SK-N-DZ (cell line): ENCODE results near the gene PDX1.
"Not testable (repeated sequence)": the region's sequence is repeated elsewhere in the genome, so short reads cannot be mapped to it uniquely, and the experiment has no call there.

Experiments
- DNase-seq: peaks from one replicate; pipeline ENCODE4 v3.0.0-alpha.2; 2015; ENCODE audit warnings: low spot score

Gene PDX1

DNA sequence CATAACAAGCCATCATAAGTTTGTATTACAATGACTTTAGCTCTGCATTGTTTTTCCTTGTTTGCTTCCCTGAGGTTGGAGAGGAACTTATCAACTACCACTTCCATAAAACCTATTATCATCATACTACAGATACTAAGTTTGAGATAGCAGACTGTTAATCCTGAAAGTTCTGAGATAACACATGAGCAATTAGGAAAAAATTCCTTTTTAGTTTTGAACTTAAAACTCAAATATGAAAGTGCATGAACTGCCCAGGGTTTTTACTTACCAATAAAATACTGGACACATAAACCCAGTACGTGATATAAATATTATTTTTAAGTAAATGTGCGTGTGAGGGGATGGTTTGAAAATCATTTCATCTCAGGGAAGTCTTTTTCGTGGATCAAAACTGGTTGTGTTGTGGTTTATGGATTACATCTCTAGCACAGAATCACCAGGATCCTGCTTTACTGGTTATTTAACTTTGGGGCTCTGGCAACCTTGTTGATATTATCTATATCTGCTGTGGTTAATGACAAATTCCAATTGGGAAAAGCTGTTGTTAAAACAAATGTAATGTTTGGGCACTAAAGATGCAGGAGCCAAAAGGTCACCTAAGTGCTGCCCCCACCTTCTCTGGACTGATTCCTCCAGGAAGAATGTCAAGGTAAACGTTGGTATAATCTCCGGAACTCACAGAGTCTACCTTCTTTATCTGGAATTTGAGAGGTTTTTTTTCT, 36.9 kb downstream of the PDX1 start:
- no peak for DNase-seq

DNA sequence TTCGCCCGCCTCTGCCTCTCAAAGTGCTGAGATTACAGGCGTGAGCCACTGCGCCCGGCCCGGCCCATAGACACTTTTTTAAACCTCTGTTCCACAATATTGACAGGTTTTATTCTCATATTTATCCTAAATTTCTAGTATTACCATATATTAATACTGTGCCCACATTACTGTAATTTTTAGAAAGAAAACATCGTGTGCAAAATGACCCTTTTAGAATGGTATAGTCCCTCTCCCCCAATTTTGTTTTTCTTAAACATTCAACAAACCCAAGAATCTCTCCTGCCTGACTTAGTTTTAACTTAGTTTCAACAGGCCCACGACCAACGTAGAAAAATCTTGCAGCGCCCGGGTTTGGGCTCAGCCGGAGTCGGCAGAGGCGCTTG, 40.2 kb downstream of the PDX1 start:
- DNase-seq, result no peak

DNA sequence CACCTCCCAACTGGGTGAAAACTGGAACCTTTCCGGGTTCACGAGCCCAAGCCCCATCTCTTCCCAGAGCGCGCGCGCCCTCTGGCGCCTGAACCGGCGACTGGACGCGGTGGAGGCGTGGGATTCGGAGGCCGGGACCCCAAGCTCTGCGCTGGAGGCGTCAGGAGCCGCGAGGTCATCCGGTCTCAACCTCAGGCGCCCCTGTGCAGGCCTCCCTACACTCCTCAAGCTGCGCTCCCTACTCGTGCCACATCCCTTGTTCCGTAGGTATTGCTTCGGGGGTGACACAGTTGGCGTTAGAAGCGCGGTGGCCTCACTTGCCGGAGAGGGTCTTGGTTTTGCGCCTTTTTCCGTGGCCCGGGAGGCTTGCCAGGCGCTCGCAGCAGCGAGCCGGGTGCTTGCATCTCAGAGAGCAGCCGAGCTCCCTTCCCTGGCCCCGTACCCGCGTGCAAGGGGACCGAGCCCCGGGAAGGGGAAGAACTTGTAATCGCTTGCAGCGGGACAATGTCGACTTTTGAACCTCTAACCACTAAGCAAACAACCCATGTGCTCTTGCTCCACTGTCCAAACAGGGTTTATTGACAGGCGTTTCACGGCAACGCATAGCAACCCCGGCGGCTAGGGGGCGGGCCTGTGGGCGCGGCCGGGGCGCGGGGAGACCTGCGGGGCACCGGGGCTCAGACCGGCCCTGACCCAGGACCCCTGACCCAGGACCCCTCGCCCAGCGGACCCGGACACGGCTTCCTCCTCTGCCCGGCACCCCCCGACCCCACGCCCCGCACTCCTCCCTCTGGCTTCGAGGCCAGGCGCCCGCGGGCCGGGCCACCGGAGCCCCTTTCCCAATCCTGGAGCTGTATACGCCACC, 40.8 kb downstream of the PDX1 start:
- no peak for DNase-seq

DNA sequence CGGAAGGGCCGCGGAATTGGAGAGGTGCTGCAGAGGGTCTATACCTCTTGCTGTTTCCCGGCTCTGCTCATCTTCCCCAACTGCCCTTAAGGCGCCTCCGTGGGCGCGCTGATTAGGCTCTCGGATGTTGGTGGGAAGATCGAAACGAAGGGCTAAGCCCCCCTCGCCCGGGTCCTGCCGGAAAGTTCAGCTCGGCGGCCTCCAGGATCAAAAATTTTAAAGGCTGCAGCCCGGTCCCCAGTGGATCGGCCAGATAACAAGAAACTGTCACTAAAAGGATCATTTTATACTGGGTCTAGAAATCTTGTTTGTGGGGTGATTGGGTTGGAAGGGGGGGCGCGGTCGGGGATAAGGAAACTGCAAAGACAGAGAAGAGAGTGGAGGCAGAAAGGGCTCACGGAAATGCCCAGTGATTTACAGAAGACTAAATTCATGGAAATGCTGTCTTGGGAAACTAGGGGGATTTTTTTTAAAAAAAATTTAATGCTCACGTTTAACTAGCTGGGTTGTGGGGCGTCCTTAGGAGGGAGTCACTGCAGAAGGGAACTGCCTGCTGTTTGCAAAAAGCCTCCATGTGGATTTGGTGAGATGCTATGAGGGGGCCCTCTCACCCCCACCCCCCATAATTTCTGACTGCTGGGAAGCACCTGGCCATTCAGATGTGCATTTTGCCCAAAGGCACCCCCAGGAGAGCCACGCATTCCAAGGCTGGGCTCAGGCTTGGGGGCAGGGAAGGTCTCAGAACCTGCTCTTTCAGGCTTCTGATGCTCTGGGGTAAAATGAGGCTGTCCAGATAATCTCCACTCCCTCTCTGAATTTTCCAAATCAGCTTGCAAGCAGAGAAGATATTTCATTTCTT, 41.7 kb downstream of the PDX1 start:
- DNase-seq, result no peak

DNA sequence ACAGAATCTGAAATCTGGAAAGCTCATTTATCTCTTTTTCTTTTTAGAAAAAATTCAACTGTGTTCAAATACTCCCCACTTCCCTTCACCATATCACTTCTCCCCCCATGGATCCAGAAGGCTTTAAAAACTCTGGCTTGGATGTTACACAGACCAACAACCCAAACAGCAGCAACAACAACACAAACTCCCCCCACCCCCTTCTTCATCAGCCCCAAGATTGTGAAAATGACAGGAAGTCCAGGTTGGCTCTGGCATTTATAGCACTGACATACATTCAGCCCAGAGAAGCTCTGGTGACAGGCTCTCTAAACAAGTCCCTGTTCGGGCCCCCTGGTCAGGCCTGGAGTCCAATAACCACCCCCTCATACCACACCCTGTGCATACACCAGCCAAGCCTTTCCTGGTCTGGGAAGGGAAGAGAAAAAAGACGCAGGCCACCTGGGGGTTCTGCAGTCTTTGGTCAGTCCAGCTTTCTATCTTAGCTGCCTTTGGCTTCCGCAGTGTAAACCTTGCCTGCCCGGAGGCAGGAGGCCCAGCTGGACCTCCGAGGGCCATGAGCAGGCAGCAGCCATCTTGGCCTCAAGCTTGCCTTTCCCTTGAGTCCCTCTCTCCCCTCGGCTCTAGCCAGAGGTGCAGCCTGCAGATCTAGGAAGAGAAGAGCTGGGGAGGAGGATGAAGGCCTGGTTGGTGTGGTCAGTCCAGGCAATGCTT, 42.5 kb downstream of the PDX1 start:
- DNase-seq, result no peak

DNA sequence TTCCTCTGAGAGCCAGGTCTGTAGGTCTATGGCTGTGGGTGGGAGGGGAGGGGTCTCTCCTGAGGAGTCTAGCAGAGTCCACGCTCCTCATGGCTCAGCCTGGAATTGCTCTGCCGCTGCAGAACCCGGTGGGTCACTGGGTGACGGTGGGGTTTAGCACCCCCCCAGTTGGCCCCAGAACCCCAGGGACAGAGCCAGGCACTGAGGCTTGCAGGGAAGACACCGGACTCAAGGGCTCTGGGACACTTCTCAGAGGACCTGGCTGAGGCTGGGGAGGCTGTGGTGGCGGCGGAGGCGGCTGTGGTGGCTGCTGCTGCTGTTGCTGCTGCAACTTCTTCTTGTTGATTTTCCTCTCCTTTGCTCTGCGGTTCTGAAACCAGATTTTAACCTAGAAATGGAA, 43.2 kb downstream of the PDX1 start:
- no peak for DNase-seq

DNA sequence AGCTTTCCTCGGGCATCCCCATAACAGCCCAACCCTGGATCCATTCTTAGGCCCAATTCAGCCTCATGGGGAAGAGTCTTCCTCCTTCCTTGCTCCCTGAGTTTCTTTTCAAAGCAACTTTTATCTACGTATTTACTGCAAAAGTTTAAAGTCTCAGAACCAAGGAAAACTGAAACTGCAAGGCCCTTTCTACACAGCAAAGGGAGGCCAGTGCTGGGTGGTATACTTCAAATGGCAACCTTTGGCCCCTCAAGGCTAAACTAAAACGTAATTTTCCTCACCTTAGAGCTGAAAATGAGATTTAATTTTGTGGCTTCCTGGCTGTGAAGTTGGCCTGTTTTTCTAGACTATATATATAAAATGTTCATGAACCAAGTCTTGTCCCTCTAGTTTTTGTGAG, 43.7 kb downstream of the PDX1 start:
- DNase-seq, result no peak

DNA sequence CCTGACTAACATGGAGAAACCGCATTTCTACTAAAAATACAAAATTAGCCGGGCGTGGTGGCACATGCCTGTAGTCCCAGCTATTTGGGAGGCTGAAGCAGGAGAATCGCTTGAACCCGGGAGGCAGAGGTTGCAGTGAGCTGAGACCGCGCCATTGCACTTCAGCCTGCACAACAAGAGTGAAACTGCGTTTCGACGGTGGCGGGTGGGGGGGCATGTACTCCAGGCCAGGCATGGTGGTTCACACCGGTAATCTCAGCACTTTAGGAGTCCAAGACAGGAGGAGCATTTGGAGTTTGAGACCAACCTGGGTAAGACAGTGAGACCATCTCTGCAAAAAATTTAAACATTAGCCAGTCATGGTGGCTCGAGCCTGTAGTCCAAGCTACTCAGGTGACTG, 44.4 kb downstream of the PDX1 start:
- not testable (repeated sequence) for DNase-seq

DNA sequence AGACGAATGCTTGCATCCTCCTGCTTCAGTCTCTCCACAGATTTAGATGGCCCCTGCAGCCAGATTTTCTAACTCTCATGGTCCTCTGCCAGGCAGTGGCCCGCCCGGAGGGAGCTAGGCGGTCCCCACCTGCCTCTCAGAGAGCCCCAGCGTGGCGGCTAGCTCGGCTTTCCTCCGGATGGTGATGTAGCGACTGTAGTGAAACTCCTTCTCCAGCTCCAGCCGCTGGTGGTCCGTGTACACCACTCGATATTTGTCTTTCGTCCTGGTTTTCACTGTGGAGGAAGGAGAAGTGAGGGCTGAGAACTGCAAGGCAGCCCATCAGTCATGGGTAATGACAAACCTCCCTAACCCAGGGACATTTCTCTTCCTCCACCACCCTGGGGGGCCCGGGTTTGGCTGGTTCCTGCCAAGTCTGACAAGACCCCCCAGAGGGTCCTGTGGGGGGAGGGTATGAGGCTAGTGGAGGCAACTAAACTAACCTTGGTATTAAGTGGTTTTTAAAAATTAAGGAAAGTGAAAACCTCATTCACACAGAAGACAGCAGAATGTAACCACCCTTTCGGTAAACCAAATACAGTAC, 45.0 kb downstream of the PDX1 start:
- DNase-seq, result no peak

DNA sequence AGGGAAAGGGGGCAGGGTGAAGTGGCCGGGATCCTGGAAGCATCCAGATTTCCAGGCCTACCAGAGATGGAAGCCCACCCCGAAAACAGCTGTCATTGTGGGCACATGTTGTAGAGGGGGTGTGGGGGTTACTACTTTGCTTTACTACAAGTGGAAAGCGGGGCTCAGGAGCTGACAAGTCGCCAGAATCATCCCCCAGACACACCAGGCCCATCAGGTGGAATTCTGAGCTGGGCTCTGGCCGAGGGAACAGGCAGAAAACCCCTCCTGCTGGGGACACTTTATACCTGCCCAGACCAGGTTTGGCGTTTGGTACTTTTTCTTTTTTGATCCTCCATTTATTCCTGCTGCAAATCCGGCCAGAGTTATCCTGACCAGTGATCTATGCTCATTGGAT, 45.5 kb downstream of the PDX1 start:
- DNase-seq, result no peak

DNA sequence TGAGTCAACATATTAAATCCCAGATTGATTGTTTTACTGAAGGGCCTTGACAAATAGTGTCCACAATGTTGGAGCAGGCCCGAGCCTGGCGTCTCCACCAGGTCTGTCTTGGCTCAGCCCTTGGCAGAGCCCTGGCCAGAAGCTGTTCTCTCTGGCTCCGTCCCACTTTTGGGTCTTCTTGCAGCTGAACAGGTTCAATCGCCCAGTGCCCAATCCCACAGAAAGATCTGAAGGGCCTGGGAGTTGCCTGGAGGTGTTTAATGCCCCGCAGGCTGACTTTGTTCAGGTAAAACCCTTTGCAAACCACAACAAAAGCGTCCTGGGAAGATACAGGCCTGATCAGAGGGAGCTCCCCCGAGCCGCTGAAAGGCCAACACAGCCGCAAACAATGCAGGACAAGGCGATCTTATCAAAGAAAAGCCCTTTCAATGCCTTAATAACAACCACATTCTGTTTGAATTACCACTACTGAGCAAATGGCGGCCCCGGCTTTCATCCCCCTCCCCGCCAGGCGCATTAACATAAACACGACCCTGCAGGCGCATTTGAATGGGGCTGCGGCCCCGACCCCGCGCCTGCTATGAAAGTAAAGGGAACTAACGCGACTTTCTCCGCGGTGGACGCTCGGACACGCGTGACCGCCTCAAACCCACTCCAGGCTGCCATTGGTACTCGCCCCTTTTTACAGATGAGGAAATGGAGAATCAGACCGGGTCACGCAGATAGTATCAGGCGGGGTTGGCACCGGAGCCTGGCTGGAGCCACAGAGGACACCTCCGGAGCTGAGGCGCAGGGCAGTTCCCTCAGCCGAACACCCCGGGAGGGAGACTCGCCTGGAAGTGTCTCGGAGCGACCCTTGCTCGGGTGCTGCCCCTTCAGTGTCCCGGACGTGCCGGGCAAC, 46.2 kb downstream of the PDX1 start:
- no peak for DNase-seq

DNA sequence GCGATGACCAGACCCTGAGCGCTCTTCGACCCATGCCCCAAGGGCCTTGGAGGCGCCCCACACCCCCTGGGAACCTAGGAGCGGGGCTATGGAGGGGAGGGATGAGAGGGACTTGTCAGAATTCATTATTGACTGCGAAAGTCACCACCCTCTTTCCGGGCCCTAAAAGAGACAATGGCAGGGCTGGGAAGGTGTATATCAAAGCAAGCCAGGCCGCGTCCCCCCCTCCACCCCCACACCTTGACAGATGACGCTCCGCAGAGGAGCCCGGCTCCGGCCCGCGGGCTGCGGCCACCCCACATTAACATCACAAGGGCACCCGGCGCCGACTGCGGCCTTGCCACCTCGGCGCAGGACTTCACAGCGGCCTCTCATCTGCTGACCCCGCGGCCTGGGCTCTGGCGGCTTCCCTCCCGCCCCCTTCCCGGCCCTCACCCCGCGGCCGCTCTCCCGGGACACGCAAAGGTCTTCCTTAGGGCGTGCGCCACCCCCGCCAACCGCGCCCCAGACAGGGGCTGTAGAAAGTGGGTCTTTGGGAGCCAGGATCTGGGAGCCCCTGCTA, 46.9 kb downstream of the PDX1 start:
- no peak for DNase-seq

DNA sequence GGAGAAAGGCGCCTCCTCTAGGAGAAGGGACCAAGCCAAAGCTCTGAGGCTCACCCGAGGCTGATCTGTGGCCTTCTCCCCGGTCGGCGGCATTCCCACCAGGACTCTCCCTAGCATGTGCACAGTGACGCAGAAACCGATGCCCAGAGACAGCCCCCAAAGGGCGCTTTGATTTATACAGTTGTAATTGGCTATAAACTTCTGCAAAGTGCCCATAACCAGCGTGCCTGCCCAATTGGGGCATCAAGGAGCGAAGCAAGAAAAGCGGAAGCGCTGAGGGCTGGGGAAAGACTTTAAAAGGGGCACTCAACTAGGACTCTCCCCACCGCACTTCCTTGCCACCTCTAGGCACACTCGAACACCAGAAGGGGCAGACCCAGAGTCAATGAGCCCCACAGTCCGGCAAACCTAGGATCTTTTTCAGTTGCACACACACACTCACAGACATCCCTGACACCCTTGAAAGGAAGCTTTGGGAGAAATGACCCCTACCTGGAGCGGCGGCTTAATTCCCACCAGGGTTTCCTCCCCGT, 47.5 kb downstream of the PDX1 start:
- DNase-seq, result no peak

DNA sequence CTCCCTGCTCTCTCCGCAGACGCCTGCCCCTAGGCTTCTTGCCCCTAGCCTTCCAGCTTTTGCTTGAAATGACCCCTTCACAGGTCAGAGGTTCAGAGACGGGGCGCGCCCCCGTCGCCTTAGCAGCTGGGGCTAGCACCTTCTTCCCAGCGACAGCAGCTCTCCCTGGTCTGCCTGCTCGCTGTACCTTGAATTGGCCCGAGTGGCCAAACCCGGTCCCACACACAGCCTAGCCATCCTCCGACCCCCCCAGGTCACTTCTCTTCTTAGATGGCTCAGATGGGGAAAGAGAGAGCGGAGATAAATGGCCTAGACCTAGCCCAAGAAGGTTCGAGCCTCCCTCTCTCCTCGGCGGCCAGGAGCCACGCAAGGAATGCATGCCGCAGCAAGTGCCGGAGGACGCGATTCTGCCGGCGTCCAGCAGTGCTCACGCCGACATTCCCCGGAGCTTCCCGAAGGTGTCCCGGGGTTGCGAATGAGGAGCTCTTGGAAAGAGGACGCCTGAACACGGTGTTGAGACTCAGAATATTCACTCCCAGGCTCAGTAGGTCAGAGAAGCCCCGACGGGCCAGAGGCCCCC, 48.0 kb downstream of the PDX1 start:
- no peak for DNase-seq

DNA sequence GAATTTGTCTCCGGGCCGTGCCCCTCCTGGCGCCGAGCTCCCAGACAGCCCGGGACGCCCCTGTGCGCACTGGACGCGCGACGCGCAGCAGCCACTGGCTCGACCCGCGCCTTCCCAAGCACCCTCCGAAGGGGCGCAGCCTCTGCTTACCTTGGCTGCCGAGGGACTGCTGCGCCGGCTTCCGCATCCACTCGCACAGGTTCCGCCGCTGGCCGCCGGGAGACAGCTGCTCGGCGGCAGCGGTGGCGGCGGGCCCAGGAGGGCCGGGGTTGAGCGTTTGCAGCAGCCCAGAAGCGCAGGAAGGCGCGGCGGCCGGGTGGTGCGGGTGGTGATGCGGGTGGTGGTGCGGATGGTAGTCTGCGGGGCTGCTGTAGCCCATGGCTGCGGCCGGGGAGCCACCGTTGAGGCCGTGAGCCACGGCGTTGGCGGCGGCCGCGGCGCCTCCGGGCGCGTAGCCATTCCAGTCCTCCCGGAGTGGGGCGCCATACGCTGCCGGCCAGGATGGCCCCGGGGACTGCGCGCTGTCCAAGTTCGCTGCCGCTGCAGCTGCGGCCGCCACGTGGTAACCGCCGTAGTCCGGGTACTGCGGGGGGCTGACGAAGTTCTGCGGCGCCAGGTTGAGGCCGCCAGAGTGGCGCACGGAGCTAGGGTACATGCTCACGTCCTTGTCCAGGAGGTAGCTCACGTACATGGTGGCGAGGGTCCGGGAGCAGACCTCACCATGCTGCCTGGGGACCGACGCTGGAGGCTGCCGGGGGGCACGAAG, 48.7 kb downstream of the PDX1 start:
- DNase-seq, result no peak

DNA sequence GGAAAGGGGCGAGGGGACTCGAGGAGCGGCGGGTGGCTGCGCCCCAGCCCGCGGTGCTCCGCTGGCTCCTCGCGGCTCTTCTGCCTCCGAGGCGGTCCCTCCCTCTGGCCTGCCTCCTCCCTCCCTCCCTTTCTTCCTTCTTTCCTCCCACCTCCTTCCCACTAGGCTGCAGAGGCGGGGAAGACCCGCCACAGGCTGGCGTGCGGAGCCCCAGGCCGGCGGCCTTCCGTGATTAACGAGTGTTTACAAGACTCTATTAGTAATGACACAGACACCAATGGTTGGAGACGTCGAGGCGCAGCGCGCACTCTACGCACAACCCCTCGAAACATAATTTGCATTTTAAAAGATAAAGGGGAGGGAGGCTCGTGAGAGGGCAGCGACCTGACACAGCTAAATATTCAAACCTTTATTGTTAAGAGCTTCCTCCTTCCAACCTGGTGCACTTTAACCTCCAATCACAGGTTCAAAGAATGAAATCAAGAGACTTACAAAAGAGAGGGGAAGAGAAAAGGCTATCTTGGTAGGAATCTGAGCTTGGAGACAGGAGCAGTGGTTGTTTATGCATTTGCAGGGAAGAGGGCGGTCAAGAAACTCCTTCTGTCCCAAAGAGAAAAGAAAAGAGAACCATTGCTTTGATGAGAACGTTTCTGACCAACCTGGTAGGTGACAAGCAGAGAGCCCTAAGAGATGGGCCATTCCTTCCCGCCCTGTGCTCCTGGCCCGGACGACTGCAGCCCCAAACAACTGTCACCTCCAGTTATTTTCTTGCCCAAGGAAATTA, 49.5 kb downstream of the PDX1 start, which contains the start of gene CDX2:
TSS of gene CDX2 (minus strand) at position 234 of the 784 bp plus-strand sequence. CDS start 309 bp downstream, outside the sequence.
- DNase-seq, result no peak

DNA sequence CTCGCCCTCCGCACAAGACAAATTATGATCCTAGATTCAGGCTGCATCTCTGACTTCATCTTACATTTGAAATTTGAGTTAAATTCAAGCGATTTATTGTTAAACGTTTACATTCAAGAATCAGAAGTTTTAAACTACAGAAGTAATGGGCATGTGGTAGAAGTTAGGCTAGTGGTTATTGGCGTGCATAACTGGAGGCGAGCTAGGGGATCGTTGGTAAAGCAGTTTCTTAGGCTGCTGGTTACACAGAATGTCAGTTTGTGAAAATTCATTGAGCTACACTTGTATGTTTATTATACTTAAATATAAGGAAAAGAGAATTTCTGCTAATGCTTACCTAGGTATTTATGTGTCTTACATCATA, 50.0 kb downstream of the PDX1 start:
- no peak for DNase-seq
